ENCODE measurements around the gene MTA1.

MTA1 gene

DNA sequence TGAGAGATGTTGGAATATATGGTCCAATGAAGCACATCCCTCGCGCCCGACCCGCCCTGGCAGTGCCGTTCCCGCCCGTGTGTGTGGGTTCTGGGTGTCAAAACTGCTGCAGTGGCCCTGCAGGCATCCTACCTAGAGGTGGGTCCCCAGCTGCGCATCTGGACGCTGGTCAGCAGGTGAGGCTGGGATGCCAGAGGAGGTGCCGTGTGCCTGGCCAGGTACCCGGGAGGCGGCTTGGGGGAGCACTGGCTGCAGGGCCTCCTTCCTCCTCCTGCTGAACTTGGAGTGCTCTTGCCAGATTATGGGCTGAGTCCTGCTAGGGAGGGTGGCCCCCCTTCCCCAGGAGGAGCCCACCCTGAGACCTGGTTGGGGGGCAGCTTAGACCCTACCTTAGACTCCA is 5.2 kb downstream of the MTA1 start:
- H3K27ac ChIP-seq (ENCODE audit: low read depth, low read length), result no peak overlapping the region
- no peaks in the 10 kb centered on the region for H3K9me3 ChIP-seq (ENCODE audit: control insufficient read depth, insufficient read depth, low read length)
- H3K4me1 ChIP-seq (ENCODE audit: control insufficient read depth, low read length), result peaks cover 20% of the 10 kb centered on the region
- peaks cover 12% of the 10 kb centered on the region; the same call in 1 of the 2 replicates for H4K20me1 ChIP-seq (ENCODE audit: control insufficient read depth, insufficient read depth, low read depth, low read length)
- no peak for TF ChIP-seq CTCF (IDR thresholded peaks at IDR 0.05; ENCODE audit: low read depth, low read length, poor library complexity, severe bottlenecking)
- TF ChIP-seq EZH2phosphoT487 (IDR thresholded peaks at IDR 0.05; ENCODE audit: borderline replicate concordance, low read length), result no peak
- H3K27me3 ChIP-seq (ENCODE audit: control insufficient read depth, low read length), result no peaks in the 10 kb centered on the region
- peaks cover 65% of the 10 kb centered on the region for H3K36me3 ChIP-seq (ENCODE audit: control insufficient read depth, low read length)
- H3K4me2 ChIP-seq (ENCODE audit: low read length), result no peak overlapping the region
- no peaks in the 10 kb centered on the region for H3K9me2 ChIP-seq (replicated peaks; ENCODE audit: control insufficient read depth, low read length)
- H3K4me3 ChIP-seq (ENCODE audit: low read length), result no peak overlapping the region
- no peaks in the 10 kb centered on the region for H3F3A ChIP-seq (ENCODE audit: control insufficient read depth, insufficient read depth)
- peaks cover 92% of the 10 kb centered on the region for H3K79me2 ChIP-seq (ENCODE audit: control insufficient read depth, low read length)

GRCh38 chr14:105425823-105426247 is 6.2 kb downstream of the MTA1 start:
- Histone ChIP-seq H3K36me3 (ENCODE audit: control insufficient read depth, low read length) (peaks cover 70% of the 10 kb centered on the region), H3K27ac (ENCODE audit: low read depth, low read length) (no peak overlapping the region), H3K9me2 (replicated peaks; ENCODE audit: control insufficient read depth, low read length) (no peaks in the 10 kb centered on the region), H4K20me1 (ENCODE audit: control insufficient read depth, insufficient read depth, low read depth, low read length) (peaks cover 12% of the 10 kb centered on the region; the same call in 1 of the 2 replicates), H3K27me3 (ENCODE audit: control insufficient read depth, low read length) (no peaks in the 10 kb centered on the region), H3K4me3 (ENCODE audit: low read length) (no peak overlapping the region), H3K4me2 (ENCODE audit: low read length) (no peak overlapping the region), H3K9me3 (ENCODE audit: control insufficient read depth, insufficient read depth, low read length) (no peaks in the 10 kb centered on the region), H3F3A (ENCODE audit: control insufficient read depth, insufficient read depth) (no peaks in the 10 kb centered on the region), H3K79me2 (ENCODE audit: control insufficient read depth, low read length) (peaks cover 95% of the 10 kb centered on the region), H3K4me1 (ENCODE audit: control insufficient read depth, low read length) (peaks cover 18% of the 10 kb centered on the region)
- TF ChIP-seq CTCF (IDR thresholded peaks at IDR 0.05; ENCODE audit: low read depth, low read length, poor library complexity, severe bottlenecking) (no peak), EZH2phosphoT487 (IDR thresholded peaks at IDR 0.05; ENCODE audit: borderline replicate concordance, low read length) (no peak)

DNA sequence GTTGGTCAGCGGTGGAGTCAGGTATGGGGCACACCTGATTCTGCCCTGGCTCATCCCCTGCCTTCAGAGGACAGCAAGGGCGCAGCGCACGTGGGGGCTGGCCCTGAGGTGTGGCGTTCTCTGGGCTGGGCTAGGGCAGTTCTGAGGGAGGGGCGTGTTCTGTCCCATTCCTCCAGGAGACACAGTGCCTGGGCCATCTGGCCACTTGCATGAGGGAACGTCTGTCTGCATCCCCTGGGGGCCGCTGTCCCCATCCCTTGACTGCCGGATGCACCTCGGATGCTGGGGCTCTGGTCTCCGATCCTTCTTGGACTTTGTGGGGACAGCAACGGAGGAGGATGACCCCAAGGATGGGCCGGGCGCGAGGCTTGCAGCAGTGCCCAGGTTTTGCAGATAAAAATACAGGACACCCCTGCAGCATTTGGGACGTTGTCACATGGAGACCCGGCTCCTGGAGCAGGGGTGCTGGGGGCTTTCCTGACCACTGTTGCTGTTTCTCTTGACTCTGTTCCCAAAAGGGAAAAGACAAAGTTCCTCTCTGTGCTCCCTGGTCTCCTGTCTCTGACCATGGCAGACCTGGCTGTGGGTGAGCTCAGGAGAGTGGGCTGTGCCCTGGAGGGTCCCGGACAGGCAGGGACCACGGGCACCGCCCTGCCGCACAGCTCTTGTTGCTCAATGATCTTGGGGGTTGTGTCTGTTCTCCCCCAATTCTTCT is 6.9 kb downstream of the MTA1 start:
- TF ChIP-seq EZH2phosphoT487 (IDR thresholded peaks at IDR 0.05; ENCODE audit: borderline replicate concordance, low read length) (no peak), CTCF (IDR thresholded peaks at IDR 0.05; ENCODE audit: low read depth, low read length, poor library complexity, severe bottlenecking) (no peak)

More for the DNA sequence above, 6.9 kb downstream of the MTA1 start:
- Histone ChIP-seq H3K27ac (ENCODE audit: low read depth, low read length) (no peak overlapping the region), H3K36me3 (ENCODE audit: control insufficient read depth, low read length) (peaks cover 68% of the 10 kb centered on the region), H3K27me3 (ENCODE audit: control insufficient read depth, low read length) (no peaks in the 10 kb centered on the region), H3K9me2 (replicated peaks; ENCODE audit: control insufficient read depth, low read length) (no peaks in the 10 kb centered on the region), H3K4me2 (ENCODE audit: low read length) (no peak overlapping the region), H3K9me3 (ENCODE audit: control insufficient read depth, insufficient read depth, low read length) (no peaks in the 10 kb centered on the region), H3F3A (ENCODE audit: control insufficient read depth, insufficient read depth) (no peaks in the 10 kb centered on the region), H4K20me1 (ENCODE audit: control insufficient read depth, insufficient read depth, low read depth, low read length) (peaks cover 8% of the 10 kb centered on the region; the same call in 1 of the 2 replicates), H3K4me1 (ENCODE audit: control insufficient read depth, low read length) (peaks cover 11% of the 10 kb centered on the region), H3K79me2 (ENCODE audit: control insufficient read depth, low read length) (peaks cover 95% of the 10 kb centered on the region), H3K4me3 (ENCODE audit: low read length) (no peak overlapping the region)
